WTC11 (cell line): Measurements from ENCODE around the gene ANXA11.

Source experiments
- SP1 ChIP-seq: sonication (generic); formaldehyde crosslinking; conservative IDR thresholded peaks from 2 replicates; pipeline ENCODE4 v1.8.1; 2022; ENCODE audit warnings: missing genetic modification reagents
- TF ChIP-seq, protein P1 (sequence below): sonication (generic); formaldehyde crosslinking; IDR thresholded peaks from 2 replicates; pipeline ENCODE4 v1.8.1; 2022; ENCODE audit warnings: missing genetic modification reagents, borderline replicate concordance
- TF ChIP-seq, protein P2 (sequence below): sonication (generic); formaldehyde crosslinking; IDR thresholded peaks from 2 replicates; pipeline ENCODE4 v1.8.1; 2022; ENCODE audit warnings: mild to moderate bottlenecking, missing genetic modification reagents, moderate library complexity, borderline replicate concordance
- TF ChIP-seq, protein P3 (sequence below): sonication (generic); formaldehyde crosslinking; IDR thresholded peaks from 2 replicates; pipeline ENCODE4 v1.8.0; 2022; ENCODE audit warnings: mild to moderate bottlenecking, missing genetic modification reagents
- TF ChIP-seq, protein P4 (sequence below): fragments of 200-600 bp; IDR thresholded peaks from 2 replicates; pipeline ENCODE4 v1.8.0; 2022; ENCODE audit warnings: antibody characterized with exemption
- TF ChIP-seq, protein P5 (sequence below): sonication (generic); formaldehyde crosslinking; IDR thresholded peaks from 2 replicates; pipeline ENCODE4 v1.8.1; 2022; ENCODE audit warnings: low read depth, missing genetic modification reagents, borderline replicate concordance

DNA sequence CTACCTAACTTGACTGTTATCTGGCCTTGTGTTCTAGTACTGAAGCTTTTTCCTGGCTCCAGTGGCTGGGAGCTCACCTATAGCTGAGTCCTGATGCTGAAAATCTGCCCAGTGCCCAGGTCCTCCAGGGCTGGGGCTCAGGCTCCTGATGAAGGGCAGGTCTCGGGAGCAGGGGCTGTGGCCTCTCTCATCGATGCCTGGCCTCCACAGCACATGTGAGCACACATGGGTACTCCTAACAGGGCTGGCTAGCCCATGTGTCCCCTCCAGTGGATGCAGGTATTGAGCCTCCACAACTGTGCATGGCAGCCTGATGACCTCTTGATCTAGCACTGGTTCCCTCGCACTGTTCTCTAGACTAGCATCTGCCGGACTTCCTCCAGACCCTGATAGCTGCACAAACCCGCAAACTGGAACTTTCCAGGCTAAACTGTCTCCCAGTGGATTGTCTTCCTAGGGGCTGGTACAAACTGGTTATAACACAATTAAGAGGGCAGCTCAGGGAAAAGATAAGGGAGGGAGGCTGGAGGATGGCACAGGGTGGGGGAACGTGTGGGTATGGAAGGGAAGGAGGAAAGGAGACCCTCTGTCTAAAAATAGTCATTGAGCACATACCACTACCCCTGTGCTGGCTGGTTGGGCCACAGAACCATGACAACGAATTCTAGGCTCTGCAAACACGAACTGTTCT, 37.7 kb downstream of the ANXA11 start:
- TF ChIP-seq, protein P1, sequence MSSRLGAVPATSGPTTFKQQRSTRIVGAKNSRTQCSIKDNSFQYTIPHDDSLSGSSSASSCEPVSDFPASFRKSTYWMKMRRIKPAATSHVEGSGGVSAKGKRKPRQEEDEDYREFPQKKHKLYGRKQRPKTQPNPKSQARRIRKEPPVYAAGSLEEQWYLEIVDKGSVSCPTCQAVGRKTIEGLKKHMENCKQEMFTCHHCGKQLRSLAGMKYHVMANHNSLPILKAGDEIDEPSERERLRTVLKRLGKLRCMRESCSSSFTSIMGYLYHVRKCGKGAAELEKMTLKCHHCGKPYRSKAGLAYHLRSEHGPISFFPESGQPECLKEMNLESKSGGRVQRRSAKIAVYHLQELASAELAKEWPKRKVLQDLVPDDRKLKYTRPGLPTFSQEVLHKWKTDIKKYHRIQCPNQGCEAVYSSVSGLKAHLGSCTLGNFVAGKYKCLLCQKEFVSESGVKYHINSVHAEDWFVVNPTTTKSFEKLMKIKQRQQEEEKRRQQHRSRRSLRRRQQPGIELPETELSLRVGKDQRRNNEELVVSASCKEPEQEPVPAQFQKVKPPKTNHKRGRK (CRISPR knock-in tag), result no peak
- no peak for TF ChIP-seq SP1 (CRISPR knock-in tag)
- TF ChIP-seq, protein P2, sequence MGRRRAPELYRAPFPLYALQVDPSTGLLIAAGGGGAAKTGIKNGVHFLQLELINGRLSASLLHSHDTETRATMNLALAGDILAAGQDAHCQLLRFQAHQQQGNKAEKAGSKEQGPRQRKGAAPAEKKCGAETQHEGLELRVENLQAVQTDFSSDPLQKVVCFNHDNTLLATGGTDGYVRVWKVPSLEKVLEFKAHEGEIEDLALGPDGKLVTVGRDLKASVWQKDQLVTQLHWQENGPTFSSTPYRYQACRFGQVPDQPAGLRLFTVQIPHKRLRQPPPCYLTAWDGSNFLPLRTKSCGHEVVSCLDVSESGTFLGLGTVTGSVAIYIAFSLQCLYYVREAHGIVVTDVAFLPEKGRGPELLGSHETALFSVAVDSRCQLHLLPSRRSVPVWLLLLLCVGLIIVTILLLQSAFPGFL (CRISPR knock-in tag), result no peak
- TF ChIP-seq, protein P3, sequence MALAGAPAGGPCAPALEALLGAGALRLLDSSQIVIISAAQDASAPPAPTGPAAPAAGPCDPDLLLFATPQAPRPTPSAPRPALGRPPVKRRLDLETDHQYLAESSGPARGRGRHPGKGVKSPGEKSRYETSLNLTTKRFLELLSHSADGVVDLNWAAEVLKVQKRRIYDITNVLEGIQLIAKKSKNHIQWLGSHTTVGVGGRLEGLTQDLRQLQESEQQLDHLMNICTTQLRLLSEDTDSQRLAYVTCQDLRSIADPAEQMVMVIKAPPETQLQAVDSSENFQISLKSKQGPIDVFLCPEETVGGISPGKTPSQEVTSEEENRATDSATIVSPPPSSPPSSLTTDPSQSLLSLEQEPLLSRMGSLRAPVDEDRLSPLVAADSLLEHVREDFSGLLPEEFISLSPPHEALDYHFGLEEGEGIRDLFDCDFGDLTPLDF (CRISPR knock-in tag), result no peak
- TF ChIP-seq, protein P4, sequence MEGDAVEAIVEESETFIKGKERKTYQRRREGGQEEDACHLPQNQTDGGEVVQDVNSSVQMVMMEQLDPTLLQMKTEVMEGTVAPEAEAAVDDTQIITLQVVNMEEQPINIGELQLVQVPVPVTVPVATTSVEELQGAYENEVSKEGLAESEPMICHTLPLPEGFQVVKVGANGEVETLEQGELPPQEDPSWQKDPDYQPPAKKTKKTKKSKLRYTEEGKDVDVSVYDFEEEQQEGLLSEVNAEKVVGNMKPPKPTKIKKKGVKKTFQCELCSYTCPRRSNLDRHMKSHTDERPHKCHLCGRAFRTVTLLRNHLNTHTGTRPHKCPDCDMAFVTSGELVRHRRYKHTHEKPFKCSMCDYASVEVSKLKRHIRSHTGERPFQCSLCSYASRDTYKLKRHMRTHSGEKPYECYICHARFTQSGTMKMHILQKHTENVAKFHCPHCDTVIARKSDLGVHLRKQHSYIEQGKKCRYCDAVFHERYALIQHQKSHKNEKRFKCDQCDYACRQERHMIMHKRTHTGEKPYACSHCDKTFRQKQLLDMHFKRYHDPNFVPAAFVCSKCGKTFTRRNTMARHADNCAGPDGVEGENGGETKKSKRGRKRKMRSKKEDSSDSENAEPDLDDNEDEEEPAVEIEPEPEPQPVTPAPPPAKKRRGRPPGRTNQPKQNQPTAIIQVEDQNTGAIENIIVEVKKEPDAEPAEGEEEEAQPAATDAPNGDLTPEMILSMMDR, result no peak
- TF ChIP-seq, protein P5, sequence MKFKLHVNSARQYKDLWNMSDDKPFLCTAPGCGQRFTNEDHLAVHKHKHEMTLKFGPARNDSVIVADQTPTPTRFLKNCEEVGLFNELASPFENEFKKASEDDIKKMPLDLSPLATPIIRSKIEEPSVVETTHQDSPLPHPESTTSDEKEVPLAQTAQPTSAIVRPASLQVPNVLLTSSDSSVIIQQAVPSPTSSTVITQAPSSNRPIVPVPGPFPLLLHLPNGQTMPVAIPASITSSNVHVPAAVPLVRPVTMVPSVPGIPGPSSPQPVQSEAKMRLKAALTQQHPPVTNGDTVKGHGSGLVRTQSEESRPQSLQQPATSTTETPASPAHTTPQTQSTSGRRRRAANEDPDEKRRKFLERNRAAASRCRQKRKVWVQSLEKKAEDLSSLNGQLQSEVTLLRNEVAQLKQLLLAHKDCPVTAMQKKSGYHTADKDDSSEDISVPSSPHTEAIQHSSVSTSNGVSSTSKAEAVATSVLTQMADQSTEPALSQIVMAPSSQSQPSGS (CRISPR knock-in tag), result no peak
